H1 (cell line): ENCODE measurements around the gene ALAS1. TPM values are rescaled to one million over a fixed set of nuclear protein-coding genes. Genes with fewer than 3 reads are reported as not detected.

Experiments used
- CTCF ChIA-PET: fragments of 300-600 bp; sonication (Branson Sonifier 250); formaldehyde crosslinking; loops from one replicate; lab custom pipeline; 2021; ENCODE audit not compliant: partially characterized antibody; lab: Charles Lee
- POLR2A ChIA-PET: fragments of 300-600 bp; sonication (Branson Sonifier 250); formaldehyde crosslinking; loops from one replicate; lab custom pipeline; 2021; ENCODE audit warnings: inconsistent platforms; ENCODE audit not compliant: partially characterized antibody; lab: Charles Lee
- DNase-seq, 2 experiments: peaks; one replicate each; pipeline versions ENCODE4 v3.0.0 to v3.0.0-alpha.2; 2010 to 2022; ENCODE audit warnings: low spot score in 2 of 2, low read depth in 1 of 2, mixed read lengths in 1 of 2
- FAIRE-seq: peaks from 2 replicates; lab custom pipeline; 2011; peaks lifted over from hg19 to GRCh38; lab: Jason Lieb, UNC
- H2AFZ ChIP-seq: 2 replicates; pipeline ENCODE4 v1.8.1; 2012; ENCODE audit warnings: low read length, inconsistent platforms
- H2AK5ac ChIP-seq: 2 replicates; pipeline ENCODE4 v1.6.1; 2013; ENCODE audit warnings: low read depth, low read length
- H2BK120ac ChIP-seq: replicated peaks from 2 replicates; pipeline ENCODE3; 2013; ENCODE audit warnings: low read depth, low read length, inconsistent platforms
- H2BK12ac ChIP-seq: 2 replicates; pipeline ENCODE4 v1.6.1; 2013; ENCODE audit warnings: low read depth, low read length
- H2BK15ac ChIP-seq: 2 replicates; pipeline ENCODE4 v1.6.1; 2013; ENCODE audit warnings: low read length
- H2BK20ac ChIP-seq: 2 replicates; pipeline ENCODE4 v1.6.1; 2013; ENCODE audit warnings: low read length
- H2BK5ac ChIP-seq: 2 replicates; pipeline ENCODE4 v1.6.1; 2013; ENCODE audit warnings: low read depth, low read length
- H3K14ac ChIP-seq: 2 replicates; pipeline ENCODE4 v1.6.1; 2013; ENCODE audit warnings: inconsistent platforms; ENCODE audit not compliant: insufficient read length
- H3K18ac ChIP-seq: 2 replicates; pipeline ENCODE4 v1.6.1; 2013; ENCODE audit warnings: low read length; ENCODE audit errors: extremely low read depth
- H3K23ac ChIP-seq: 2 replicates; pipeline ENCODE4 v1.6.1; 2013; ENCODE audit warnings: inconsistent platforms; ENCODE audit not compliant: insufficient read length
- H3K23me2 ChIP-seq: 2 replicates; pipeline ENCODE4 v1.6.1; 2013; ENCODE audit warnings: low read depth, low read length
- H3K27ac ChIP-seq: 2 replicates; pipeline ENCODE4 v1.6.1; 2011; ENCODE audit warnings: low read depth, low read length, inconsistent platforms
- H3K27me3 ChIP-seq, 4 experiments: replicated peaks in 1 of 4; 1 replicate in 1 of 4; 2 replicates in 3 of 4; pipeline versions ENCODE4 v1.6.1 to v1.8.1; 2011 to 2013; ENCODE audit warnings: low read length in 3 of 4, mild to moderate bottlenecking in 3 of 4, inconsistent platforms in 2 of 4, mixed read lengths in 2 of 4, moderate library complexity in 1 of 4; ENCODE audit not compliant: control insufficient read depth in 3 of 4, insufficient read depth in 3 of 4; ENCODE audit errors: extremely low read depth in 1 of 4
- H3K36me3 ChIP-seq, 4 experiments: 2 replicates each; pipeline versions ENCODE4 v1.6.1 to v1.8.1; 2011 to 2013; ENCODE audit warnings: mild to moderate bottlenecking in 4 of 4, low read length in 3 of 4, moderate library complexity in 2 of 4, control low read depth in 1 of 4, inconsistent platforms in 1 of 4; ENCODE audit not compliant: insufficient read depth in 4 of 4, control insufficient read depth in 2 of 4
- H3K4ac ChIP-seq: replicated peaks from 2 replicates; pipeline ENCODE3; 2013; ENCODE audit warnings: low read length, low read depth, mixed read lengths, inconsistent platforms; ENCODE audit not compliant: insufficient read length
- H3K4me1 ChIP-seq, 4 experiments: replicated peaks in 1 of 4; 1 replicate in 1 of 4; 2 replicates in 3 of 4; pipeline versions ENCODE4 v1.6.1 to v1.8.1; 2011 to 2013; ENCODE audit warnings: low read length in 3 of 4, inconsistent platforms in 2 of 4, mixed read lengths in 1 of 4; ENCODE audit not compliant: insufficient read depth in 4 of 4, control insufficient read depth in 3 of 4
- H3K4me2 ChIP-seq, 2 experiments: 2 replicates each; pipeline versions ENCODE4 v1.6.1 to v1.8.1; 2011 to 2013; ENCODE audit warnings: low read depth in 2 of 2, low read length in 2 of 2, control low read depth in 1 of 2, inconsistent platforms in 1 of 2, mild to moderate bottlenecking in 1 of 2; ENCODE audit not compliant: insufficient read depth in 1 of 2
- H3K4me3 ChIP-seq, 4 experiments: fragments of 200-600, 300-600 bp in 1 of 4; sonication (generic), shearing (Covaris generic), sonication (Bioruptor Twin) in 1 of 4; 2 replicates each; pipeline versions ENCODE4 v1.5.1 to v1.8.1; 2011 to 2016; ENCODE audit warnings: low read length in 4 of 4, low read depth in 3 of 4, control low read depth in 2 of 4, inconsistent platforms in 2 of 4, mild to moderate bottlenecking in 2 of 4, mixed read lengths in 1 of 4, moderate library complexity in 1 of 4; ENCODE audit not compliant: insufficient read depth in 2 of 4; ENCODE audit errors: extremely low read depth in 1 of 4
- H3K56ac ChIP-seq: replicated peaks from 2 replicates; pipeline ENCODE3; 2013; ENCODE audit warnings: low read depth, mild to moderate bottlenecking, mixed read lengths, low read length, inconsistent platforms; ENCODE audit not compliant: insufficient read length
- H3K79me1 ChIP-seq: 2 replicates; pipeline ENCODE4 v1.6.1; 2013; ENCODE audit warnings: low read depth, low read length, control low read depth
- H3K79me2 ChIP-seq, 2 experiments: 2 replicates each; pipeline versions ENCODE4 v1.6.1 to v1.8.1; 2012 to 2013; ENCODE audit warnings: low read length in 2 of 2, mild to moderate bottlenecking in 2 of 2, inconsistent platforms in 1 of 2; ENCODE audit not compliant: insufficient read depth in 2 of 2, control insufficient read depth in 1 of 2
- H3K9ac ChIP-seq, 4 experiments: replicated peaks in 1 of 4; 1 replicate in 1 of 4; 2 replicates in 3 of 4; pipeline versions ENCODE4 v1.6.1 to v1.8.1; 2011 to 2013; ENCODE audit warnings: low read depth in 3 of 4, low read length in 3 of 4, control low read depth in 2 of 4, mild to moderate bottlenecking in 2 of 4, moderate library complexity in 2 of 4, inconsistent platforms in 1 of 4; ENCODE audit errors: extremely low read depth in 1 of 4
- H3K9me3 ChIP-seq, 2 experiments: 2 replicates each; pipeline versions ENCODE4 v1.6.1 to v1.8.1; 2012 to 2013; ENCODE audit warnings: mild to moderate bottlenecking in 2 of 2, moderate library complexity in 2 of 2, control low read depth in 1 of 2, inconsistent platforms in 1 of 2, low read depth in 1 of 2, low read length in 1 of 2, mixed read lengths in 1 of 2; ENCODE audit not compliant: insufficient read depth in 2 of 2
- H4K20me1 ChIP-seq, 2 experiments: replicated peaks in 1 of 2; 2 replicates each; pipeline versions ENCODE3 to v1.8.1; 2011 to 2013; ENCODE audit warnings: inconsistent platforms in 2 of 2, low read length in 2 of 2, mild to moderate bottlenecking in 1 of 2; ENCODE audit not compliant: insufficient read depth in 2 of 2, control insufficient read depth in 1 of 2
- H4K5ac ChIP-seq: 2 replicates; pipeline ENCODE4 v1.6.1; 2013; ENCODE audit warnings: low read length, low read depth, mixed read lengths, inconsistent platforms; ENCODE audit not compliant: insufficient read length
- H4K8ac ChIP-seq: 2 replicates; pipeline ENCODE4 v1.8.0; 2013; ENCODE audit warnings: mild to moderate bottlenecking, moderate library complexity, low read length, inconsistent platforms; ENCODE audit not compliant: insufficient read depth; ENCODE audit errors: extremely low read depth
- H4K91ac ChIP-seq: replicated peaks from 2 replicates; pipeline ENCODE3; 2013; ENCODE audit warnings: low read length, mixed read lengths, inconsistent platforms; ENCODE audit not compliant: insufficient read length
- GABPA ChIP-seq: IDR thresholded peaks from 2 replicates; pipeline ENCODE4 v1.6.1; 2011; ENCODE audit warnings: mild to moderate bottlenecking, low read length, moderate library complexity, borderline replicate concordance; ENCODE audit not compliant: insufficient read depth
- POU5F1 ChIP-seq: IDR thresholded peaks from 2 replicates; pipeline ENCODE4 v1.6.1; 2011; ENCODE audit warnings: low read depth, mild to moderate bottlenecking, low read length, moderate library complexity
- RFX5 ChIP-seq: IDR thresholded peaks from 2 replicates; pipeline ENCODE4 v1.6.1; 2011; ENCODE audit warnings: low read depth, low read length, improper control_type of control experiment, borderline replicate concordance
- whole genome bisulfite sequencing, 2 experiments: shearing (Covaris generic) in 1 of 2; methylation state at CpG; one replicate each; pipeline versions ENCODE4 v1.1.6 to v1.1.7; 2013 to 2015; ENCODE audit warnings: low lambda C conversion rate in 2 of 2, mixed read lengths in 2 of 2, inconsistent platforms in 1 of 2, low coverage in 1 of 2, missing lambda C conversion rate in 1 of 2; ENCODE audit not compliant: insufficient replicate concordance in 2 of 2, insufficient coverage in 1 of 2, insufficient read length in 1 of 2; ENCODE audit errors: extremely low coverage in 1 of 2, missing lambda C conversion rate in 1 of 2; 5-methylcytosine and 5-hydroxymethylcytosine counted together
- polyA plus RNA-seq, 7 experiments: library from polyadenylated mRNA; depleted of rRNA in 3 of 7; stranded (reverse) in 5 of 7; unstranded in 2 of 7; fragments of >200 nt in 5 of 7; fragments of 200-250 nt in 2 of 7; gene quantifications; 1 replicate in 5 of 7; 2 replicates in 1 of 7; 4 replicates in 1 of 7; pipeline versions ENCODE4 v1.2.1 to v1.2.3, GENCODE V29; 2011 to 2013; ENCODE audit warnings: missing spikeins in 2 of 7, mixed read lengths in 2 of 7
- total RNA-seq: library from RNA; stranded (reverse); fragmentation: NEBNext Ultra II Directional; extraction: Animal tissue kit (Norgen Biotek cat#: 25700); gene quantifications from 2 replicates; pipeline ENCODE4 v1.2.1, GENCODE V29; 2021

Gene ALAS1
- total and polyA plus RNA-seq, 2 of the 8 experiments (the other 6 are each of a cell fraction or from before 2014, with no cell fraction given): 45.9 to 84.4 TPM

GRCh38 chr3:52150357-52150756, 47.6 kb upstream of the ALAS1 start:
- H4K5ac ChIP-seq: no peak overlapping the region
- no peak overlapping the region for H2AK5ac ChIP-seq
- H3K4me3 ChIP-seq: no peak overlapping the region
- no peak overlapping the region for H2BK12ac ChIP-seq
- peaks cover 6% of the 10 kb centered on the region; the same call in 1 of the 2 replicates for H3K23me2 ChIP-seq
- no peak overlapping the region for H3K18ac ChIP-seq
- H3K9me3 ChIP-seq: no peaks in the 10 kb centered on the region
- peaks cover 0 to 17% of the 10 kb centered on the region in 2 experiments; a peak in 2 of 4 replicates for H3K79me2 ChIP-seq
- no peak overlapping the region for H3K56ac ChIP-seq
- H2BK120ac ChIP-seq: no peak overlapping the region
- H3K23ac ChIP-seq: no peak overlapping the region
- H2BK5ac ChIP-seq: no peak overlapping the region
- H3K79me1 ChIP-seq: no peaks in the 10 kb centered on the region; the same call in 1 of the 2 replicates
- no peak overlapping the region for H3K4me2 ChIP-seq
- H4K91ac ChIP-seq: no peak overlapping the region
- no peak for TF ChIP-seq GABPA
- no peak for TF ChIP-seq RFX5
- TF ChIP-seq POU5F1: no peak
- no peak overlapping the region for H2BK20ac ChIP-seq
- H2AFZ ChIP-seq: no peak overlapping the region
- no peak overlapping the region for H3K4ac ChIP-seq
- H3K27ac ChIP-seq: no peak overlapping the region
- no peak overlapping the region for H4K8ac ChIP-seq
- ChIA-PET POLR2A (interaction anchor here (0.9 to 4.4 kb wide), 4 partner anchors 14 to 157 kb away, joined by 3 to 30 read pairs (median 4); partner anchors contain the start of gene RPL29), CTCF (interaction anchor here (0.5 to 14.6 kb wide), 8 partner anchors 14 to 1536 kb away, joined by 3 to 148 read pairs (median 4); partner anchors contain the start of gene DUSP7)
- DNase-seq (no peak), FAIRE-seq (no peak)
- peaks cover 16 to 36% (median 26%) of the 10 kb centered on the region in 4 experiments for H3K36me3 ChIP-seq
- H4K20me1 ChIP-seq: peaks cover 0 to 5% of the 10 kb centered on the region in 2 experiments
- H3K14ac ChIP-seq: no peak overlapping the region
- H3K27me3 ChIP-seq: no peaks in the 10 kb centered on the region
- H2BK15ac ChIP-seq: no peak overlapping the region
- peaks cover 2 to 6% (median 4%) of the 10 kb centered on the region in 4 experiments; a peak in 4 of 7 replicates for H3K4me1 ChIP-seq
- no peak overlapping the region for H3K9ac ChIP-seq
- 89% methylated on average over 3 of the region's 3 CpGs; no CpG with 5 or more reads in 1 of the 2 experiments for WGBS, 2 experiments
